GM18868 (cell line): Measurements from ENCODE around the gene TSPAN18.

Source experiments
- ATAC-seq: cut with Tn5 transposase; IDR thresholded peaks from one replicate; pipeline ENCODE4 v1.9.1; 2021; ENCODE audit warnings: mild to moderate bottlenecking, moderate library complexity; ENCODE audit not compliant: unreplicated experiment

TSPAN18 gene

GRCh38 chr11:44815917-44816456 lies 89.2 kb downstream of the TSPAN18 start:
- no peak for ATAC-seq

DNA sequence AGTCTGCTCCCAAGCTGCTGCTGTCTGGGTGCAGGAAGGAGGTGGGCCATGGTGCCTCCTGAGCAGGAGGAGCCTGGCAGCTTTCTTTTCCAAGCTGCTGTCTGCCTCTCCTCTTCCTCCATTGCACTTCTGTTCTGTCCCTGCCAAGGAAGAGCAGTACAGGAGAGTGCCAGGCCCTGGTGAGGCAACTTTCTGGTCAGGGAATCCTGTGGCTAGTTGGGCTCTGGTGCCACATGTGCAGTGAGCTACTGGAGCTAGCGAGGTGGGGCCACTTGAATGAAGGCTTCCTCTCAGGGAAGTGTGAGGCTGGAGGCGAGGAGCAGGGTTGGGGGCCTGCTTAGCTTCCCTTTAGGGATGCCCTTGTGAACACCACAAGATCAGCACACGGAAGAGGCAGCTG lies 90.0 kb downstream of the TSPAN18 start:
- ATAC-seq = no peak

DNA sequence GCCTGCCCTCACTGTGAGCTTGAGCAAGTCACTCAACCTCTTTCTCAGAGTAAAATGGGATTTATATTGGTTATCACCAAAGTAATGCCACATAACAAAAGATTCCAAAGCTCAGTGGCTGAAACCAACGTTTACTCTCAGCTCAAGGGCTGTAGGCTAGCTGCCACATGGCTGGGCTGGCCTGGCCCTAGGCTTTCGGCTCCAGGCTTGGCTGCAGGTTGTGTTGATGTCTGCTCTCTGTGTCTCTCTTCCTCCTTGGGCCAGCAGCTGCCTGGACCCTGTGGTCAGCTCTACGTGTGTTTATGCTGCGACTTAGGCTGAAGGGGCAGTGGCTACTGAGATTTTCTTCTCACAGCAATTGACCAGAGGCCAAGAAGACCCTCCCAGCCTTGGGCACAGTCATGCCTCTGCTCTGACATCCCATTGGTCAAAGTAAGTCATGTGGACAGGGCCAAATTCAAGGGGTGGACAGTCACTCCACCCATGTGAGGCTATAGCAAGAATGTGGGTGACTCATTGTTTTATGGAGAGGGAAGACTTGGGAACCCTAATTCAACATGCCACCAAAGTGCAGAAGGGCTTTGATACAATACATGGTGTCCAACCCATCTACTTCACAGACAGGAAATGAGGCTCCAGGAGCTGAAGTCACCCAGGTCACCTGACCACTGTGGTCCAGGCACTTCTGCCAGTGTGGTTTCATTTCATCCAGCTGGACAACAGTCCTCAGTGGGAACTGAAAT lies 90.6 kb downstream of the TSPAN18 start:
- no peak for ATAC-seq

DNA sequence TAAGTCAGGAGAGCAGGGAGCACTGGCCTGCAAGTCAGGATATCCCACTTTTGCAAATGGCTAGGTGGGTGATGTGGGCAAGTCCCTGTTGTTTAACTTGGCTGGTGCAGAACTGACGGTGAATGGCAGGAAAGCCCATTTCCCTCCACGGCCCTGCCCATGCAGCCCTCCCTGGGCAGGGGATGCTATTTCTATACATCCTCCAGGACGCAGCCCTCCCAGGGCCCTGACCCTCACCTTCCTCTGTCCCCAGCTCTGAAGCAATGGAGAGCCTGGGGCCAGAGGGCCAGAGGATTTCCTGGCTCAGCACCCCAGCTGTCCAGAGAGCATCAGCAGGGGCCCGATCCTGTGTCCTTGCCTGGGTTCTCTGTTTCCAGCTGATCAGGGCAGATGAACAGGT lies 91.3 kb downstream of the TSPAN18 start:
- no peak for ATAC-seq

- no peak for ATAC-seq
Observed at GRCh38 chr11:44819346-44819745, 92.6 kb downstream of the TSPAN18 start.

DNA sequence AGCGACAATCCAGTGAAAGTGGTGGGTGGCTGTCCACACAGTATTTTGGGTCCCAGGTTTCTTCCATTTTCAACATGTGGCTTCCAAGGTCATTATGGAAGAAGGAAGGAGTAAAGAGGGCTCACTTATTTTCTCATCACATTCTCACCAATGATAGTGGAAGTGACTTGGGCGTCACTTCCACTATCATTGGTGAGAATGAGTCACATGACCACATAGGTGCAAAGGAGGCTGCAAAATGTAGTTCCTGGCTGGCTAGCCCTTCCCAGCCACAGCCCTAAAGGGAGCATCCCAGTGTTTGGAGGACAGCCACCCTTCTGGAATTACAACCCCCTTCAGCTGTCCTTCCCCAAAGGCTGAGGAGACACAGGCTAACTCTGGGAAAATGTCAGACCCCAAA lies 95.6 kb downstream of the TSPAN18 start:
- no peak for ATAC-seq

- no peak for ATAC-seq
Observed at GRCh38 chr11:44823006-44823405, 96.2 kb downstream of the TSPAN18 start.

DNA sequence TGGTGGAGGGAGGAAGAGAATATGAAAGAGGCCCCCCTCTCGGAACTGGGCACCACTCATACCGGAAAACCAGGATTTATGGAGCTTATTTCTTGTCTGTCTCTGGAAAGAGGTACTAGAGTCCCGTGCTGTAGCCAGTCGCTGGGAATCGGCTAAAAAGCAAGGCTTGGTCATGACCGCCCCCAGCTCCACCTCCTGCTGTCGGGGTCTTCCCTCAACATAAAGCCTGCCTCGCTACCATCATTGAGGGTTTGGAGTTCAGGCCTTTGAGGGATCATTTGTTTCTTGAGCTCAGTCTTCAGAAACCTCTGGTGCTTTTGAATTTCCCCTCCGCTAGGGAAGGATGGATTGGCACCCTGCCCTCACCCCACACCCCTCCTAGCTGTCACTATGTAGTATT lies 97.1 kb downstream of the TSPAN18 start:
- ATAC-seq = no peak

DNA sequence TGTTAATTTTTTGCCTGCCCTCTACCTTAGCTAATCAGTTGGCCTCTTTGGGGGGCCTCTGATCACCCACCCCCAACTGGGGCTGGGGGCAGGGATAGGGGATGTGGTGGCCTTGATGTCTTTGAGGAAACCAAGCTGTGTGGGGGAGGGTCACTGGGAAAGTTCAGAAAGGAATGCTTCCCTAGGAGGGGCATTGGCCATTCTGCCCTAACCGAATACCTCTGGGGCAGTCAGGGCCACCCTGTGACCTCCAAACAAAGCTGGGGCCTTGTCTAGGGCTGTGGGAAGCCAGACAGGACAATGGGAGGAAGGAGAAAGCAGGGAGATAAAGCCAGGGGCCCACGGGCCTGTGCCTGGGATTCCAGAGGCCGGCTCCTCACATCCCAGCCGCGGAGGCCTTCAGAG lies 97.5 kb downstream of the TSPAN18 start:
- no peak for ATAC-seq

- ATAC-seq = no peak
Observed at GRCh38 chr11:44825058-44825785, 98.5 kb downstream of the TSPAN18 start.

DNA sequence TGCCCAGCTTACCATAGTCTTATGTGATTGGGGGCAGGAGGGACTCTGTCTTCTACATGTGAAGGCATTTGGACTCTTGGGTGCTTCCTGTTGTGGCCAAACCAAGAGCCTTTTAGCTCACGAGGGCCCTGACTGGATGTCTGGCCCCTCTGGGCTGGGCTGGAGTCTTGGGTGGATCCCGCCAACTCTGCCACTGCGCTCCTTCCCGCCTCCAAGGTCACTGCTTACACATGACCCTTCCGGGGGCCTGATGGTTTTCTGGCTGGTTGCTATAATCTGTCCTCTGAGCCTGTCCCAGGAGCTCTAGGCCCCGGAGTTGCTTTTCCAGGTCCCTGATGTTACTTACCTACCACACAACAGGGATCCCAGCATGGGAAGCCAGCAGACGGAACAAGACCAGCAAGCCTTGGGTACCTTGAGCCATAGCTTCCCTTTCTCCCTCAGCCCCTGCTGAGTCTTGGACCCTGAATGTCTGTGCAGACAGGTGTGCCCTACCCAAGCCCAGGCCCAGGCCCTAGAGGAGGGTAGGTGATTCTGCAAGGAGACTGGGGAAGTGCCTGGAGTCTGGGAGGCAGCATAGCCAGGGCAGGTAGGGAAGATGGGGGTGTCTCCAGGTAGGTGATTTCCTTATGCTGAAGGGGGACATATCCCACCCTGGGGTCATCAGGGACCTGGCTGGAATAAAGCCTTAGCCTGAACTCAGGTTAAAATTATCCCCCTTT lies 100.3 kb downstream of the TSPAN18 start:
- ATAC-seq = no peak

DNA sequence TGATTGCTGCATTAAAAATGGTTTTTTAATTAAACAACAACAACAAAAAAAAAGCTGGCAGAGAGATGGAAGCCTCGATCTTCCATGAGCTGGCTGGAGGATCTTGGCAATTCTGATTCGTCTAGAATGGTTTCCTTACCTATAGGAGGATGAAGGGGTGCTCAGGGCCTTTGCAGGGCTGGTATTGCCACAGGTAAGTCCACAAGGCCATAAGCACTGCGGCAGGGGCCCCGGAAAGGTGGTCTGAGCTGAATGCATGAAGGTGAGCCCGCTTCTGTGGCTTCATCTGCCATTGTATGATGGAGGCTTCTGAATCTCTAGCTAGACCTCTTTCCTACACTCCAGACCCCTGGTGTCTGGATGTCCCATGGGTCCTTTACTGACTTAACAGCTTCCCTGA lies 101.5 kb downstream of the TSPAN18 start:
- no peak for ATAC-seq

DNA sequence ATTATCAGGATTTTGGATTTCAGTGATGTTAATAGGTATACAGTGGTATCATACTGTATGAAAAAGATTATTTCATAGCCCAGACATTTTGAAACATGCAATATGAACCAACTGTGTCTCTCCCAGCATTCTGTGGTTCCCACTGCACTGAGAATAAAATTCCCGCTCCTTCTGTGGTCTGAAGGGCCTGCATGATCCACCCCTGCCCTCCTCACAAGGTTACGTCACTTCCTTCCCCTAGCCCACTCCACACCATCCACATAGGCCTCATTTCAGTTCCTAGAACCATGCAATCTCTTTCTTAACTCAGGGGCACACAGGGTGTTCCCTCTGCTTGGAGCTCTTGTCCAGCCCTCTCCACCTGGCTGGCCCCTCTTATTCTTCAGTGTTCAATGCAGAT lies 103.1 kb downstream of the TSPAN18 start:
- ATAC-seq = no peak

GRCh38 chr11:44831605-44832394 lies 105.0 kb downstream of the TSPAN18 start:
- ATAC-seq = no peak

- ATAC-seq = no peak
Observed at GRCh38 chr11:44832452-44832851, 105.7 kb downstream of the TSPAN18 start.

DNA sequence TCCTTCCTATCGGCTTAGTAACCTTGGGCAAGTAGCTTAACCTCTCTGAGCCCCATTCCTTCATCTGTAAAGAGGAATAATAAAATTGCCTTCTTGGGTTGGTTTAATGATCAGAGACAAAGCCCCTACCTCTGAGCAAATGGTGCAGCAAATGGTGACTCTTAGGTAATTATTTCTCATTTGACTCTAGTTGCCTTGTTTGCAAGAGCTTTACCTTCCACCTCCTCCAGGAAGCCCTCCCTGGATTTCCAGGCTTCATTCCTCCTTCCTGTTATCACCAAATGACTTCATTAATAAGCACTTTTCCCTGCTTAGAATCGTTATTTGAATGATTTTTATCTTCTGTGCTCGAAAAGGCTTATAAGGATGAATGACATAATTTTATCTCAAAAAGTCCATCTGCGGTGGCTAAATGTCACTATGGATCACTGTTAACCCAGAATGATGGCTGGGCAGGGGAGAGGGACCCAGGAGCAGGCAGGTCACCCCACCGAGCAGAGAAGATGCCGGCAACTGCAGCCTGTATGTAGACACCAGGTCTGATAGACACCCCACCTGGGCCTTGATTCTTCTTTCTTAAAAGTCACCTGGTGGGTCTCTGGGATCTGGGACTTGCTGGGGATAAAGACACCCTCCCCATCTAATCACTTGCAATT lies 106.6 kb downstream of the TSPAN18 start:
- no peak for ATAC-seq

DNA sequence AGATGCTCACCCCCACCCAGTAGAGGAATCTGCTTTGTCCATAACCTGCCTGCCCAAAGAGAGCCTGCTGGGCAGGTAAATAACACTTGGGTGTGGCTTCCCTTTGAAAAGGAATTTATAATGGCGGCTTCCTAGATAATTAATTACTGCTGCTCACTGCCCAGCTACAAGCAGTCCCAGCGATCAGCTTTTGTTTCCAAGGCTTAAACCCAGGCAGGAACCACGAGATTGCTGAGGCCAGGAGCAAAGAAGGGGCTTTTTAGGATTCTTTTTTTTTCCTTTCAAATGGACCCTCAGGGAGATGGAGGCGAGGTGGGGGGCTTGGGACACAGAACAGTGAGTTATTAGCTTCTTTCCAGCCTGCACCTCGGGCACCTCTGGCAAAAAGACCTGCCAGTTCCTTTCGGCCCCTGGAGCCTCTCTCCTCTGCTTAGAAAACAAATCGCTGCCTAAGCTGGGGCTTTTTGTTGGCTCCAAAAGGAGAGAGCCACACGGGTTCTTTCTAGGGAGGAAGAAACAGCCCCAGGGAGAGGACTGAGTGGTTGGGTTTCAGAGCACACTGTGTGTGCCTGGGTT lies 107.2 kb downstream of the TSPAN18 start:
- ATAC-seq = no peak

GRCh38 chr11:44834846-44835245 lies 108.1 kb downstream of the TSPAN18 start:
- ATAC-seq = no peak

DNA sequence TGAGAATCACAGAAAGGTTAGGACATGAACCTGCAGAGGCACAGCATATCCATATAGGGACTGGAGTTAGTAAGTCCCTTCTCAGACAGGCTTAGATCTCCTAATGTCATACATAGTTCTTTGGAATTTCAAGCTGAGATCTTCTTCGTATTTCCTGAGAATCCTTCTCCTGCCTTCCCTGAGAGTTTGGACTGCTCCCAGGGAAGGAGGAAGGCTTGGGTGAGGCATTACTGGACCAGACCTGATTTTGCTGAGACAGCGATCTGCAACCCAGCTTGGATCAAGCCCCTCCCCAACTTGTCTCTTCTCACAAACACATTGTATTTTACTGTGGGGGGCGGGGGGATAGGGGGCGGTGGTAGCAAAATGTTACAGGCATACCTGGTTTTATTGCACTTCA lies 108.5 kb downstream of the TSPAN18 start:
- no peak for ATAC-seq

DNA sequence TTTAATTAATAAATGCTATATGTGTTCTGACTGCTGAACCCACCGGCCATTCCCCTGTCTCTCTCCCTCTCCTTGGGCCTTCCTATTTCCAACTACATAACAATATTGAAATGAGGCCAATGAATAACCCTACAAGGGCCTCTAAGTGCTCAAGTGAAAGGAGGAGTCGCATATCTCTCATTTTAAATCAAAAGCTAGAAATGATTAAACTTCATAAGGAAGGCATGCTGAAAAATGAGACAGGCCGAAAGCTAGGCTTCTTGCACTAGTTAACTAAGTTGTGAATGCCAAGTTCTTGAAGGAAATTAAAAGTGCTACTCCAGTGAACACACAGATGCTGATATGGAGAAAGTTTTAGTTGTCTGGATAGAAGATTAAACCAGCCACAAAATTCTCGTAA lies 109.2 kb downstream of the TSPAN18 start:
- no peak for ATAC-seq
